Activated T-helper 1 cell treated with anti-CD3 and anti-CD28 coated beads, Interleukin-12 subunit alpha, Interleukin-12 subunit beta, Interleukin-2, Interleukin-4 antibody, amounts not matched to agents 30 ng/mL and 10 ng/mL and 1 ng/mL, durations not matched to agents 14 hours and 24 hours and 36 hours (primary cell): ENCODE results near the gene TEAD4. TPM values are rescaled to one million over a fixed set of nuclear protein-coding genes. Genes with fewer than 3 reads are reported as not detected.

Experiments
- DNase-seq: peaks from one replicate; pipeline ENCODE4 v3.0.0; 2021; ENCODE audit warnings: low spot score
- H3K27ac Mint-ChIP-seq: one replicate; pipeline ENCODE4 v1.8.0; 2021; ENCODE audit warnings: mild to moderate bottlenecking, mixed read lengths
- H3K27me3 Mint-ChIP-seq: one replicate; pipeline ENCODE4 v1.8.0; 2022; ENCODE audit warnings: mild to moderate bottlenecking, moderate library complexity, mixed read lengths; ENCODE audit not compliant: insufficient read depth
- H3K36me3 Mint-ChIP-seq: one replicate; pipeline ENCODE4 v1.8.0; 2021; ENCODE audit warnings: low read depth, mixed read lengths
- H3K4me1 Mint-ChIP-seq: one replicate; pipeline ENCODE4 v1.8.0; 2021; ENCODE audit warnings: low read depth, mixed read lengths
- H3K4me3 Mint-ChIP-seq: one replicate; pipeline ENCODE4 v1.8.0; 2021; ENCODE audit warnings: mild to moderate bottlenecking, moderate library complexity, mixed read lengths
- H3K9me3 Mint-ChIP-seq: one replicate; pipeline ENCODE4 v1.8.0; 2021; ENCODE audit warnings: mixed read lengths
- intact Hi-C: fragments of 100-400 bp; cut with micrococcal nuclease; formaldehyde crosslinking; loops from one replicate; pipeline ENCODE4 v1.15.1; 2024
- total RNA-seq: library from RNA; stranded (reverse); gene quantifications from 2 replicates; pipeline ENCODE4 v1.2.3, GENCODE V29; 2022

TEAD4 gene
- total RNA-seq, 1 donor from 2014 or later: 11.5 TPM

GRCh38 chr12:3032770-3033538 lies 73.8 kb downstream of the TEAD4 start:
- Mint-ChIP-seq H3K36me3 (no peaks in the 10 kb centered on the region), H3K27ac (no peak overlapping the region), H3K4me3 (no peak overlapping the region), H3K27me3 (no peaks in the 10 kb centered on the region), H3K4me1 (no peaks in the 10 kb centered on the region), H3K9me3 (no peaks in the 10 kb centered on the region)
- no peak for DNase-seq
- intact Hi-C loops: no loop called here

GRCh38 chr12:3033539-3033867 lies 74.3 kb downstream of the TEAD4 start:
- H3K4me1 Mint-ChIP-seq: no peaks in the 10 kb centered on the region
- no peak overlapping the region for H3K4me3 Mint-ChIP-seq
- no peak overlapping the region for H3K27ac Mint-ChIP-seq
- H3K27me3 Mint-ChIP-seq: no peaks in the 10 kb centered on the region
- intact Hi-C loops: no loop called here
- no peaks in the 10 kb centered on the region for H3K9me3 Mint-ChIP-seq
- no peaks in the 10 kb centered on the region for H3K36me3 Mint-ChIP-seq
- DNase-seq: no peak

DNA sequence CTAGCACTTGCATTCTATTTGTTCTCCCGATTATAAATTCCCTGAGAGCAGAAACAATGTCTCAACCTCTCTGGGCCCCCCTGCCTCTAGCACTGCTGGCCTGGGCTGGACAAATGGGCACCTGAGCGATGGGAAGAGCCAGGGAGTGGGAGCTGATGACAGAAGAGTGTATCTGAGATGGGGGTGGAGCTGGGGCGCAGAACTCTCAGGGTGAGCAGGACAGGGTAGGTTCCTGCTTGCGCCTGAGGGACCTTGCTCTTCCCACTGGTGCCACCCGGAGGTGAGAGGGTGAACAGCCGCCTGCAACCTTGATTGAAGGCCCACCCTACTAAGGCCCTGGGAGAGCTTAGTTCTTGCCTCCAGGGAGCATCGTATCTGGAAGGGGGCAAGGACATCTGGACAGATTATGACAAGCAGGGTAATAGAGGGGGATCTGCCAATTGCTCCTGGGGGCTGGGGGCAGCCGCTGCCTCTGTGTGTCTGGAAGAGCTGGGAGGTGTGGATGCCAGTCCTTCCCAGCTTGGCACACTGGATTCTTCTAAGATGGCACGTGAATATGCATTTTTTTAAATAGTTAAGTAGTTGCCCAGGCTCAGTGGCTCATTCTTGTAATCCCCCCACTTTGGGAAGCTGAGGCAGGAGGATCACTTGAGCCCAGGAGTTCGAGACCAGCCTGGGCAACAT lies 75.0 kb downstream of the TEAD4 start:
- no peaks in the 10 kb centered on the region for H3K4me1 Mint-ChIP-seq
- H3K9me3 Mint-ChIP-seq: no peaks in the 10 kb centered on the region
- H3K4me3 Mint-ChIP-seq: no peak overlapping the region
- H3K27me3 Mint-ChIP-seq: no peaks in the 10 kb centered on the region
- no peak for DNase-seq
- no peak overlapping the region for H3K27ac Mint-ChIP-seq
- intact Hi-C loops: no loop called here
- no peaks in the 10 kb centered on the region for H3K36me3 Mint-ChIP-seq

DNA sequence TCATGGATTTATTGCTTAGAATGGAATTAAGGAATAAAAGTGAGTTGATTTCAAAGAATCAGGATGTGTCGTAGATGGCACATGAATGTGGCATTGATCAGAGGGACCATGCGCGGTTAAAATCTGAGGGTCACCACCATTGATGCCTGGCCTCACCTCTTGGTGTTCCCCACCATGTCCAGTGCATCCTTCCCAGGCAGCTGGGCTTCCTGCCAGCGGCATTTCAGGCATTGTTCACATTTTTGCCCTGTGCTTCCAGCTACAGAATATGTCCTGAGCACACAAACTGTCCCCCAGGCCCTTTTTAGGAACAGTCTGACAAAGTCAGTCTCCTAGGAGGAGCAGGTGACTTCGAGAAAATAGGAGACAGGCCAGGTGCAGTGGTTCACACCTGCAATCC lies 76.0 kb downstream of the TEAD4 start:
- Mint-ChIP-seq H3K4me3 (no peak overlapping the region), H3K9me3 (no peaks in the 10 kb centered on the region)

GRCh38 chr12:3035815-3036702 lies 76.9 kb downstream of the TEAD4 start:
- Mint-ChIP-seq H3K27ac (no peak overlapping the region), H3K4me3 (no peak overlapping the region), H3K9me3 (no peaks in the 10 kb centered on the region), H3K4me1 (no peaks in the 10 kb centered on the region), H3K36me3 (no peaks in the 10 kb centered on the region), H3K27me3 (no peaks in the 10 kb centered on the region)
- intact Hi-C loops: no loop called here
- DNase-seq: no peak

More for the DNA sequence above, 76.0 kb downstream of the TEAD4 start:
- H3K27me3 Mint-ChIP-seq: no peaks in the 10 kb centered on the region
- DNase-seq: no peak
- intact Hi-C loops: no loop called here
- no peak overlapping the region for H3K27ac Mint-ChIP-seq
- no peaks in the 10 kb centered on the region for H3K4me1 Mint-ChIP-seq
- no peaks in the 10 kb centered on the region for H3K36me3 Mint-ChIP-seq

DNA sequence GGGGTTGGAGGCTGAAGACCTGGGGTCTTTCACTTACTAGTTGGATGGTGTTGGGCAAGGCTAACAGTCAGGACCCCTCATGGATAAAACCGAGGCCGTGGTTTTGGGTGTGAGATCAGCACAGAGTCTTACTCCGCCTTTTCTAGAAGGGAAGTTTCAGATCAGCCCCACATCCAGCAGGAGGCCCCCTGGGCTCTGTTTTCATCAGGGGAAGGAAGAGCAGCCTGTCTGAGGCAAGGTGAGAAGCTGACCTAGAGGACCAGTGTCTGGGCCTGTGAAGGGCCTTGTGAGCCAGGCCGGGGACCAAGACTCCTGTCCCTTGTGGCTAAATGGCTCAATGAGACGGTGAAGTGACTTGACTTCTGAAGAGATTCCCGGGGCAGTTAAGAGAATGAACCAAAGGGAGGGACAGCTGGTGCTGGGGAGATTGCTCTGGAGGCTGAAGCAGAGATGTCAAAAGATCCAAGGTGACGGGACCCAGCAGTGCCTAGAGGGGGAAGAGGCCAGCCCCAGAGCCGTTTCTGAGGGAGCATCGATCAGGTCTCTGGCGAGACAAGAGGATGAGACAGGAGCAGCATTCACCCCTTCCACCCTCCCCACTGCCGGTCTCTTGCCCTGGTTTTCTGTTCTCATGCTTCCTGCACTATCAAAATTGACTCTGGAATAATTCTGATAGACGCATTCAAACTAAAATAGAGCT lies 77.9 kb downstream of the TEAD4 start:
- Mint-ChIP-seq H3K9me3 (no peaks in the 10 kb centered on the region), H3K4me3 (no peak overlapping the region), H3K27ac (no peak overlapping the region), H3K36me3 (no peaks in the 10 kb centered on the region), H3K4me1 (no peaks in the 10 kb centered on the region), H3K27me3 (no peaks in the 10 kb centered on the region)
- no peak for DNase-seq
- intact Hi-C loops: no loop called here

DNA sequence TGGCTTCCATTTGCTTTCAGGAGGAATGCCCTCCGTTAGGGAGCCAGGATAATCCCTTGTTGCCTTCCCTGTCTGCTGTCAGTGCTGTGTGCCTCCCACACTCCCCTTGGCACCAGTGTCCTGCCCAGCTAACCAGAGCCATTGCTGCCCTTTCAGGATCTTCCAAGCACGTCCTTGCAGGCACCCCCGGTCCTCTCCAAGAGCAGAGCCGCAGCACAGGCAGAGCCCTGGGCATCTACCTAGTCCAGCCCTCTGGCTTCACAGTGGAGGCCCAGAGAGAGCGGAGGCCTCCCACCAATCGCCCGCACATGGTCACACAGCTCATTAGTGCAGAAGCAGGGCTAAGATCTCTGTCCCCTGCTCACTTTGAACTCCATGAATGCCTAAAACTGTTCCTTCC lies 79.0 kb downstream of the TEAD4 start:
- H3K27me3 Mint-ChIP-seq: peaks cover 5% of the 10 kb centered on the region
- H3K36me3 Mint-ChIP-seq: no peaks in the 10 kb centered on the region
- no peaks in the 10 kb centered on the region for H3K4me1 Mint-ChIP-seq
- no peak overlapping the region for H3K27ac Mint-ChIP-seq
- no peak for DNase-seq
- intact Hi-C loops: no loop called here
- H3K4me3 Mint-ChIP-seq: no peak overlapping the region
- no peaks in the 10 kb centered on the region for H3K9me3 Mint-ChIP-seq

DNA sequence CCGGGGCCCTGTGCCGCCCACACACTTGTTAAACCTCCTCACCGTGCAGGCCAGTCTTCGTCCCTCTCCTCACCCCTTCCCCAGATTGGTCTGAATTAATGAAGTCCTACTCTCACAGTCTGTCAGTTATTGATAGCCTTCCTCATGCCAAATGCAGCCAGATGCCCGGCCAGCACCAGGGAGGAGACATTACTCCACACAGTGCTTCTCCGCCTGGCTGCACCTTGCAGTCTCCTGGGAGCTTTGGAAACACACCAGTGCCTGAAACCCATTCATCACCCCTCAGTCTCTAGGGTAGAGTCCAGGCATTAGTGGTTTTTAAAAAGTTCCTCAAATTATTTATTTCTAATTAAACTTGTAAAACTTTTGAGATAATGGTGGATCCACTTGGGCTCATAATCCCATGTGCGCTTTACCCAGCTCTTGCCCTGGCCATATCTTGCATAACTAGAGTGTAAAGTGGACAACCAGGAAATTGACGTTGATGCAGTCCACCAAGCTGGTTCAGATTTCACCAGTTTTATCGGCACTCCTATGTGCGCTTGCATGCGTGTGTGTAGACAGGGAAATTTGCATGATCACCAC lies 79.8 kb downstream of the TEAD4 start:
- no peak overlapping the region for H3K27ac Mint-ChIP-seq
- peaks cover 6% of the 10 kb centered on the region for H3K27me3 Mint-ChIP-seq
- H3K4me3 Mint-ChIP-seq: no peak overlapping the region
- H3K36me3 Mint-ChIP-seq: no peaks in the 10 kb centered on the region
- no peak for DNase-seq
- H3K9me3 Mint-ChIP-seq: no peaks in the 10 kb centered on the region
- no peaks in the 10 kb centered on the region for H3K4me1 Mint-ChIP-seq
- intact Hi-C loops: no loop called here

DNA sequence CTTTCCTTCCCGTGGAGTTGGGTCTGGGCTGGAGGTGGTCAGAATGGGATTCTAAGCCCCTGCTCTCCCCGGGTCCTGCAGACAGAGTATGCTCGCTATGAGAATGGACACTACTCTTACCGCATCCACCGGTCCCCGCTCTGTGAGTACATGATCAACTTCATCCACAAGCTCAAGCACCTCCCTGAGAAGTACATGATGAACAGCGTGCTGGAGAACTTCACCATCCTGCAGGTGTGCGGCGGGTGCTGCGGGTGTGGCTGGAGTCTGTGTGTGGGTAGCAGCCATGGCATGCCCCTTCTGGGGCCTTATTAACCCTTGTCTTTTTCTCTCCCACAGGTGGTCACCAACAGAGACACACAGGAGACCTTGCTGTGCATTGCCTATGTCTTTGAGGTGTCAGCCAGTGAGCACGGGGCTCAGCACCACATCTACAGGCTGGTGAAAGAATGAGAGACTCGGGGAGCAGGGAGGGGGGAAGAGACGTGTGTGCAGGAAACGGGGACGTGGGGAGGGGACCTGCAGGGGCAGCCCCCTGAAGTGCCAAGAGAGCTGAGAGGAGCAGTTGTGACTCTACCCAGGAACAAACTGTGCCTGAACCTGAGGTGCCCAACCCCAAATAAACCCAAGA lies 80.9 kb downstream of the TEAD4 start:
- Mint-ChIP-seq H3K9me3 (no peaks in the 10 kb centered on the region), H3K27ac (no peak overlapping the region), H3K4me3 (no peak overlapping the region), H3K4me1 (no peaks in the 10 kb centered on the region), H3K36me3 (no peaks in the 10 kb centered on the region), H3K27me3 (peaks cover 7% of the 10 kb centered on the region)
- intact Hi-C loops: loop anchor here (2.0 to 10.0 kb wide), 3 partner anchors 85 to 355 kb away; partner anchors contain the start of genes TEAD4 and TULP3
- DNase-seq: no peak

- no peak overlapping the region for H3K4me3 Mint-ChIP-seq
- no peak overlapping the region for H3K27ac Mint-ChIP-seq
- no peaks in the 10 kb centered on the region for H3K4me1 Mint-ChIP-seq
- no peaks in the 10 kb centered on the region for H3K36me3 Mint-ChIP-seq
- H3K9me3 Mint-ChIP-seq: no peaks in the 10 kb centered on the region
- peaks cover 7% of the 10 kb centered on the region for H3K27me3 Mint-ChIP-seq
- intact Hi-C loops: loop anchor here (1.0 to 10.0 kb wide), 5 partner anchors 86 to 356 kb away; partner anchors contain the start of genes TEAD4 and TULP3
- DNase-seq: no peak
These were observed 81.7 kb downstream of the TEAD4 start for GRCh38 chr12:3040663-3041544.

DNA sequence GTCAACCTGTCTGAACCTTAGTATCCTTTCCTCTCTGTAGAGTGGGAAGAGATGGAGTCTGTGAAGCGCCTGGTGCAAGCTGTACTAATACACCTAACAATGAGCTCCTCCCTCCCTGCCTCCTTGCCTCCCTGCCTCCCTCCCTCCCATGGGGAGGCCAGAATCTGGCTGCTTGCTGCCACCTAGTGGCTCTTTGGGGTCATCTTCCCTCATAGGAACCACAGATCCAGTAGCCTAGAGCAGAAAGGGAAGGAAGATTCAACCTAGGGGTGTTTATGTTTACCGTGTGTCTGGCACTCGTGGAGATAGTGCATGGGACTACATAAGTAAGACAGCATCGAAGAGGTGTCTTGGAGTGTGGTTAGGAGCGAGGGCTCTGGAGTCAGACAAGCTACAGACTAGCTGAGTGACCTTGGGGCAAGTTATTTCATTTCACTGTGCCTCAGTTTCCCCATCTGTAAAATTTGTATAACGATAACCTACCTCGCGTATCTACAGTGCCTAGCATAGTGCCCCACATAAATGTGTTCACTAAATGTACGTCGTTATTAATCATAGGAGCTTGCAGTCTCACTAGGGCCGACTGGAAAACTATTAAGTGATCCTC lies 82.5 kb downstream of the TEAD4 start:
- no peaks in the 10 kb centered on the region for H3K9me3 Mint-ChIP-seq
- H3K4me3 Mint-ChIP-seq: no peak overlapping the region
- peak; percentile 46 for DNase-seq
- no peaks in the 10 kb centered on the region for H3K4me1 Mint-ChIP-seq
- intact Hi-C loops: loop anchor here (1.0 to 10.0 kb wide), 5 partner anchors 87 to 357 kb away; partner anchors contain the start of genes TEAD4 and TULP3
- peaks cover 7% of the 10 kb centered on the region for H3K27me3 Mint-ChIP-seq
- no peak overlapping the region for H3K27ac Mint-ChIP-seq
- H3K36me3 Mint-ChIP-seq: no peaks in the 10 kb centered on the region
